Suprapubic skin (tissue), 4 donors: ENCODE results near the gene APAF1.
"Not testable (repeated sequence)": the region's sequence is repeated elsewhere in the genome, so short reads cannot be mapped to it uniquely, and the experiment has no call there.

Source experiments
- EP300 ChIP-seq: sonication (generic); formaldehyde crosslinking; IDR thresholded peaks from one replicate; pipeline ENCODE4 v1.6.1; 2017; ENCODE audit warnings: antibody characterized with exemption
- POLR2A ChIP-seq, 2 donors: fragments of 450-650 bp; IDR thresholded peaks; one replicate each; pipeline ENCODE4 v1.6.1; 2017; ENCODE audit warnings: antibody characterized with exemption in 2 of 2, mild to moderate bottlenecking in 2 of 2, moderate library complexity in 2 of 2
- POLR2AphosphoS5 ChIP-seq, 3 donors: sonication (generic); formaldehyde crosslinking; IDR thresholded peaks; one replicate each; pipeline ENCODE4 v1.6.1; 2017; ENCODE audit warnings: antibody characterized with exemption in 3 of 3
- TF ChIP-seq, protein P1 (sequence below), 2 donors: fragments of 200-600 bp in 1 of 2; fragments of 450-650 bp in 1 of 2; sonication (generic) in 1 of 2; IDR thresholded peaks; one replicate each; pipeline ENCODE4 v1.5.1; 2016 to 2019; ENCODE audit warnings: antibody characterized with exemption in 2 of 2, mild to moderate bottlenecking in 1 of 2, moderate library complexity in 1 of 2

DNA sequence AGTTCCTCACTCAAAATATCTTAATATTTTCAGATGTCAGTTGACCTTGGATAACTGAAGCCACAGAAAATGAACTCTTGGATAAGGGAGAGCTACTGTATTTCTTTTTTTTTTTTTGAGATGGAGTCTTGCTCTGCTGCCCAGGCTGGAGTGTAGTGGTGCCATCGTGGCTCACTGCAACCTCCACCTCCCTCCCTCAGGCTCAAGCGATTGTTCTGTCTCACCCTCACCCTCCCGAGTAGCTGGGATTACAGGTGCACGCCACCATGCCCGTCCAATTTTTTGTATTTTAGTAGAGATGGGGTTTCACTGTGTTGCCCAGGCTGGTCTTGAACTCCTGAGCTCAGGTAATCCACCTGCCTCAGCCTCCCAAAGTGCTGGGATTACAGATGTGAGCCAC, 47.8 kb upstream of the APAF1 start:
- not testable (repeated sequence) for TF ChIP-seq POLR2A (IDR thresholded peaks at IDR 0.05); EP300; POLR2AphosphoS5 (IDR thresholded peaks at IDR 0.05)
- TF ChIP-seq, protein P1, sequence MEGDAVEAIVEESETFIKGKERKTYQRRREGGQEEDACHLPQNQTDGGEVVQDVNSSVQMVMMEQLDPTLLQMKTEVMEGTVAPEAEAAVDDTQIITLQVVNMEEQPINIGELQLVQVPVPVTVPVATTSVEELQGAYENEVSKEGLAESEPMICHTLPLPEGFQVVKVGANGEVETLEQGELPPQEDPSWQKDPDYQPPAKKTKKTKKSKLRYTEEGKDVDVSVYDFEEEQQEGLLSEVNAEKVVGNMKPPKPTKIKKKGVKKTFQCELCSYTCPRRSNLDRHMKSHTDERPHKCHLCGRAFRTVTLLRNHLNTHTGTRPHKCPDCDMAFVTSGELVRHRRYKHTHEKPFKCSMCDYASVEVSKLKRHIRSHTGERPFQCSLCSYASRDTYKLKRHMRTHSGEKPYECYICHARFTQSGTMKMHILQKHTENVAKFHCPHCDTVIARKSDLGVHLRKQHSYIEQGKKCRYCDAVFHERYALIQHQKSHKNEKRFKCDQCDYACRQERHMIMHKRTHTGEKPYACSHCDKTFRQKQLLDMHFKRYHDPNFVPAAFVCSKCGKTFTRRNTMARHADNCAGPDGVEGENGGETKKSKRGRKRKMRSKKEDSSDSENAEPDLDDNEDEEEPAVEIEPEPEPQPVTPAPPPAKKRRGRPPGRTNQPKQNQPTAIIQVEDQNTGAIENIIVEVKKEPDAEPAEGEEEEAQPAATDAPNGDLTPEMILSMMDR (IDR thresholded peaks at IDR 0.05): not testable (repeated sequence)
